BE2C (cell line): ENCODE results near the gene LMOD1.
"Not testable (repeated sequence)": the region's sequence is repeated elsewhere in the genome, so short reads cannot be mapped to it uniquely, and the experiment has no call there.

ENCODE experiments used
- DNase-seq: peaks from one replicate; pipeline ENCODE4 v3.0.0-alpha.2; 2020
- H3K27me3 ChIP-seq: fragments of 250-450 bp; sonication (Bioruptor Pico); 2 replicates; pipeline ENCODE4 v1.5.1; 2020; ENCODE audit warnings: mild to moderate bottlenecking
- H3K36me3 ChIP-seq: fragments of 250-450 bp; sonication (Bioruptor Pico); 2 replicates; pipeline ENCODE4 v1.5.1; 2020; ENCODE audit warnings: mild to moderate bottlenecking
- H3K4me1 ChIP-seq: fragments of 250-450 bp; sonication (Bioruptor Pico); 2 replicates; pipeline ENCODE4 v1.5.1; 2020
- H3K4me3 ChIP-seq: 2 replicates; pipeline ENCODE4 v1.5.1; 2011; ENCODE audit warnings: low read depth, low read length
- H3K9me3 ChIP-seq: fragments of 250-450 bp; sonication (Bioruptor Pico); 2 replicates; pipeline ENCODE4 v1.5.1; 2020
- TF ChIP-seq, protein P1 (sequence below): IDR thresholded peaks from 2 replicates; pipeline ENCODE4 v1.5.1; 2012; ENCODE audit warnings: mild to moderate bottlenecking, low read depth, low read length

Gene LMOD1

DNA sequence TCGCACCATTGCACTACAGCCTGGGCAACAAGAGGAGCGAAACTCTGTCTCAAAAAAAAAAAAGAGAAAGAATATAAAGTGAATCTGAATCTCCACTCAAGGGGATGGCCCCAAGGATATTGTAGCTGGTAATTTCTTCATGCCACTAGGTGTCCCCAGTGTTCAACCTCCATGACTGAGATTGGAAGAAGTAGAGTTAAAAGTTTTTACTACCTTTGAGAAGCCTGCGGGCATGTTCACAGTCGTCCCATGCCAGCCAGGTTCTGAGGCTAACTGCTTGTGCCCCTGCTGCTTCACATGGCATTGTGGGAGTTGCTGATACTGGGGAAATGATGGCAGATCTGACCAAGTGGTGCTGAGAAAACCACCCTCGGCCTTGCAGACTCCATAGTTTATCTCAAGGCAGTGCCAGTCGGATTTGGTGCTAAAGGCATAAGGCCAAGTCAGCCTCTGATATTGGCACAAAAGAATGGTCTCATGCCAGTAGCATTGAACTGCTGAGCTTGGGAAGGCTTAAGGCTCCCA lies 68.4 kb downstream of the LMOD1 start:
- no peaks in the 10 kb centered on the region for H3K9me3 ChIP-seq
- peak; percentile 43 for DNase-seq
- no peaks in the 10 kb centered on the region for H3K27me3 ChIP-seq
- no peaks in the 10 kb centered on the region for H3K4me1 ChIP-seq
- TF ChIP-seq, protein P1, sequence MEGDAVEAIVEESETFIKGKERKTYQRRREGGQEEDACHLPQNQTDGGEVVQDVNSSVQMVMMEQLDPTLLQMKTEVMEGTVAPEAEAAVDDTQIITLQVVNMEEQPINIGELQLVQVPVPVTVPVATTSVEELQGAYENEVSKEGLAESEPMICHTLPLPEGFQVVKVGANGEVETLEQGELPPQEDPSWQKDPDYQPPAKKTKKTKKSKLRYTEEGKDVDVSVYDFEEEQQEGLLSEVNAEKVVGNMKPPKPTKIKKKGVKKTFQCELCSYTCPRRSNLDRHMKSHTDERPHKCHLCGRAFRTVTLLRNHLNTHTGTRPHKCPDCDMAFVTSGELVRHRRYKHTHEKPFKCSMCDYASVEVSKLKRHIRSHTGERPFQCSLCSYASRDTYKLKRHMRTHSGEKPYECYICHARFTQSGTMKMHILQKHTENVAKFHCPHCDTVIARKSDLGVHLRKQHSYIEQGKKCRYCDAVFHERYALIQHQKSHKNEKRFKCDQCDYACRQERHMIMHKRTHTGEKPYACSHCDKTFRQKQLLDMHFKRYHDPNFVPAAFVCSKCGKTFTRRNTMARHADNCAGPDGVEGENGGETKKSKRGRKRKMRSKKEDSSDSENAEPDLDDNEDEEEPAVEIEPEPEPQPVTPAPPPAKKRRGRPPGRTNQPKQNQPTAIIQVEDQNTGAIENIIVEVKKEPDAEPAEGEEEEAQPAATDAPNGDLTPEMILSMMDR, result peak; percentile 77
- H3K36me3 ChIP-seq, result peaks cover 26% of the 10 kb centered on the region
- no peak overlapping the region for H3K4me3 ChIP-seq

DNA sequence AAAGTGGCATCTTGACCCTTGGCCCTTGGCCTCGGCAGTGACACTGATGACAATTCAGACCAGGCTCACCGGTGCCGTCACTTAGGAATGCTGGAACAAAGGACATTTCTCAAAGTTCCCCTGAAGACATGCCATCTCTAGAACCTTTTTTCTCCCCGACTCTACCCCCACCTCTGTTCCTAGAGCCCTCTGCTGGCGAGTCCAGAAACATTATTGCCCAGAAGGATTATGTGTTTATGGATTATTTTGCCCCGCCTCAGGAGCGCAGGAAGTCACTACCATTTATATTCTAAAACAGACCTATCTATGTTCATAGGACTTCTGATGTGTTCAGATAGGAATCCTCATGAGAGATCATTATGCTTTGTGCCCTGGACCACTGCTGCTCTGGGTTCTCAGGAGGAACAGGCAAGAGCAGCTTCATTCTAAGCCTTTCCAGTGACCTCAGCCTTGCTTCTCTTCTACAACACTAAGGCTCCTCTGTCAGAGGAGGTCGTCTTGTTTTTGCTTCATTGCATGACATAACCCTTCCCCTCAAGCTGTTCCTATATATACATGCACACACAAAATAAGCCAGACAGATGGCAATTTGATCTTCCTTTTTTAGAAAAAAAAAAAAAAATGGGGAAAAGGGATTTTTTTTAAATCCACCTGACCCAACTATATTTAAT lies 70.1 kb downstream of the LMOD1 start:
- peaks cover 43% of the 10 kb centered on the region for H3K36me3 ChIP-seq
- DNase-seq, result peak; percentile 37
- no peak overlapping the region for H3K4me3 ChIP-seq
- H3K27me3 ChIP-seq, result no peaks in the 10 kb centered on the region
- no peaks in the 10 kb centered on the region for H3K9me3 ChIP-seq
- TF ChIP-seq, protein P1, result peak; percentile 50
- no peaks in the 10 kb centered on the region for H3K4me1 ChIP-seq

DNA sequence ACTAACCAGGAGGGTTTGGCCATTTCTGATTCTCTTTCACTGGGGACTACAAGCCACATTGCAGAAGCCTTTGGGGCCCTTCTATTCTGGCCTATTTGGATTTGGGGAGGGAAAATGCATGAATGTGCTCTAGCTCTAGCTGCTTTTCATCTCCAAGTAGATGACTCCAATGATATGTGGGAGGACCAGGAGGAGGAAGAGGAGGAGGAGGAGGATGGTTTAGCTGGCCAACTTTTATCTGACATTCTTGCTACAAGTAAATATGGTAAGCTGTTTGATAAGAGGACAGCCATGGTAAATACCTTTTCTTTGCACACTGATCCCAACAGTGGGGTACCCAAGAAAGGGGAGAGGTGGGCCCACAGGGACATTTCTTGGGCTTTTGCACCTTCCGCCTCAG lies 71.7 kb downstream of the LMOD1 start:
- TF ChIP-seq, protein P1, result no peak
- no peak for DNase-seq
- H3K4me3 ChIP-seq, result no peak overlapping the region
- no peaks in the 10 kb centered on the region for H3K4me1 ChIP-seq
- H3K9me3 ChIP-seq, result no peaks in the 10 kb centered on the region
- H3K36me3 ChIP-seq, result peaks cover 57% of the 10 kb centered on the region
- no peaks in the 10 kb centered on the region for H3K27me3 ChIP-seq

DNA sequence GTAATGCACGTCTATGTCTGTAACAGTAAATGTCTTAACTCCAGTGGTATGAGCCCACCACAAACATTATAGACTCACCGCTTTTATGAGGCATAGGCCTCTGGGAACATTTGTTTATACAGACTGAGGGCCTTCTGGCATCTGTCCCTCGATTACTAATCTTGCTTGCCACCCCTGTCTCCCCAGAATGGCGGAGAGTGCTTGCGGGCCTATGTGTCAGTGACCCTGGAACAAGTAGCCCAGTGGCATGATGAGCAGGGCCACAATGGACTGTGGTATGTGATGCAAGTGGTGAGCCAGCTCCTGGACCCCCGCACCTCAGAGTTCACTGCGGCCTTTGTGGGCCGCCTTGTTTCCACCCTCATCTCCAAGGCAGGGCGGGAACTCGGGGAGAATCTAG lies 76.0 kb downstream of the LMOD1 start:
- Histone ChIP-seq H3K9me3 (no peaks in the 10 kb centered on the region), H3K4me1 (no peaks in the 10 kb centered on the region), H3K4me3 (no peak overlapping the region), H3K36me3 (peaks cover 81% of the 10 kb centered on the region), H3K27me3 (no peaks in the 10 kb centered on the region)
- TF ChIP-seq, protein P1, result no peak
- no peak for DNase-seq

DNA sequence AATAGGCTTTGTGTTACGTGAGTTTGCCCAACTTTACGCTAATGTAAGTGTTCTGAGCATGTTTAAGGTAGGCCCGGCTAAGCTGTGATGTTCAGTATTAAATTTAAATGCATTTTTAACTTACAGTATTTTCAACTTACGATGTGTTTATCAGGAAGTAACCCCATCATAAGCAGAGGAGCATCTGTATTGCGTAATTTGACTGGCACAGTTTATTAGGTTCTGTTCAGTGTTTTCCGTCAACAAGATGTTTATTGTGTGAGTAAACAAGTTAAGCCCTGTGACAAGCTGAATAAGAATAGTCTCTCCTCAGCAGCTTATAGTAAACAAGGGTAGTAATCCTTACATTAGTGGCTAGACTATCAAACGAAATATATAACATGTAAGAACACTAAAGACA lies 84.9 kb downstream of the LMOD1 start:
- TF ChIP-seq, protein P1, result no peak
- Histone ChIP-seq H3K27me3 (no peaks in the 10 kb centered on the region), H3K9me3 (no peaks in the 10 kb centered on the region), H3K4me3 (no peak overlapping the region), H3K36me3 (peaks cover 84% of the 10 kb centered on the region), H3K4me1 (peaks cover 3% of the 10 kb centered on the region; the same call in 1 of the 2 replicates)
- DNase-seq, result no peak

DNA sequence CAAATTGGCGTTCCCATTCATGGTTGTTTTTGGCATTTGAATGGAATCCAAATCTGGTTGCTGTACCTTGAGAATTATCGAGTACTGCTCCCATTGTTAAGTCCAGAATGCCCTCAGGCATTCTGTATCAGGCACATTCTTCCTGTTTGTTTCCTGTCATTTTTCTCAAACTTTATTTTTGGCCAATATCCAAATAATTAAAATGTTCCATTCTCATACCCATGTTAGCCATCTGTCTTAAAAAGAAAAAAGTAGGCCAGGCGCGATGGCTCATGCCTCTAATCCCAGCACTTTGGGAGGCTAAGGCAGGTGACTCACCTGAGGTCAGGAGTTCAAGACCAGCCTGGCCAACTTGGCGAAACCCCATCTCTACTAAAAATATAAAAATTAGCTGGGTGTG lies 86.9 kb downstream of the LMOD1 start:
- Histone ChIP-seq H3K36me3 (peaks cover 92% of the 10 kb centered on the region), H3K4me1 (peaks cover 3% of the 10 kb centered on the region; the same call in 1 of the 2 replicates), H3K4me3 (no peak overlapping the region), H3K27me3 (no peaks in the 10 kb centered on the region), H3K9me3 (no peaks in the 10 kb centered on the region)
- no peak for DNase-seq
- TF ChIP-seq, protein P1, result no peak

DNA sequence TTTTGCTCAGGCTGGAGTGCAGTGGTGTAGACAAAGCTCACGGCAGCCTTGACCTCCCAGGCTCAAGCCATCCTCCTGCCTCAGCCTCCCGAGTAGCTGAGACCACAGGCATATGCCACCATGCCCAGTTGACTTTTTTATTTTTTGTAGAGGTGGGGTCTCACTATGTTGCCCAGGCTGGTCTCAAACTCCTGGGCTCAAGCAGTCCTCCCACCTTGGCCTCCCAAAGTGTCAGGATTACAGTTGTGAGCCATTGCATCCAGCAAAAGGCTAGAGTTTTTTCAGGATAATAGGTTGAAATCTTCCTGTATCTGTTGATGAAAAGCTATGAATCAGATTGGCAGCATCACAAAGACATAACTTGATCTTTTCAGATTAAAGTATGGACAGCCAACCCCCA lies 89.6 kb downstream of the LMOD1 start:
- not testable (repeated sequence) for DNase-seq, H3K4me3 ChIP-seq, H3K9me3 ChIP-seq, H3K4me1 ChIP-seq, H3K27me3 ChIP-seq
- peaks cover 96% of the 10 kb centered on the region for H3K36me3 ChIP-seq
